Measurements from ENCODE around the gene DSG4.

Gene DSG4

GRCh38 chr18:31410716-31411483, 34.3 kb downstream of the DSG4 start:
- no peak for DNase-seq

- DNase-seq: no peak
These were observed 36.6 kb downstream of the DSG4 start for GRCh38 chr18:31413137-31413536.

GRCh38 chr18:31417850-31418249, 41.3 kb downstream of the DSG4 start:
- no peak for DNase-seq

- no peak for DNase-seq
These were observed 42.9 kb downstream of the DSG4 start for GRCh38 chr18:31419457-31419932.

GRCh38 chr18:31420032-31420431, 43.5 kb downstream of the DSG4 start:
- DNase-seq: no peak

- DNase-seq: no peak
These were observed 43.9 kb downstream of the DSG4 start for GRCh38 chr18:31420524-31420923.

GRCh38 chr18:31424383-31424988, 47.9 kb downstream of the DSG4 start:
- DNase-seq: no peak

GRCh38 chr18:31426021-31426420, 49.4 kb downstream of the DSG4 start:
- no peak for DNase-seq

- no peak for DNase-seq
These were observed 50.4 kb downstream of the DSG4 start for GRCh38 chr18:31426871-31427406.

GRCh38 chr18:31428211-31428610, 51.6 kb downstream of the DSG4 start:
- no peak for DNase-seq

- no peak for DNase-seq
These were observed 53.0 kb downstream of the DSG4 start for GRCh38 chr18:31429623-31430022.

GRCh38 chr18:31430072-31430471, 53.5 kb downstream of the DSG4 start:
- no peak for DNase-seq

GRCh38 chr18:31430554-31430953, 54.0 kb downstream of the DSG4 start:
- no peak for DNase-seq

- DNase-seq: no peak
These were observed 55.7 kb downstream of the DSG4 start for GRCh38 chr18:31432316-31432715.

- DNase-seq: no peak
These were observed 60.2 kb downstream of the DSG4 start for GRCh38 chr18:31436825-31437224.

GRCh38 chr18:31438402-31438801, 61.8 kb downstream of the DSG4 start:
- no peak for DNase-seq

GRCh38 chr18:31439807-31440325, 63.3 kb downstream of the DSG4 start:
- DNase-seq: no peak

GRCh38 chr18:31440787-31441186, 64.2 kb downstream of the DSG4 start:
- no peak for DNase-seq

GRCh38 chr18:31441493-31441892, 64.9 kb downstream of the DSG4 start:
- DNase-seq: no peak

- no peak for DNase-seq
These were observed 67.6 kb downstream of the DSG4 start for GRCh38 chr18:31444142-31444541.

GRCh38 chr18:31445908-31446307, 69.3 kb downstream of the DSG4 start:
- DNase-seq: no peak

- no peak for DNase-seq
These were observed 70.3 kb downstream of the DSG4 start for GRCh38 chr18:31446854-31447253.

- DNase-seq: no peak
These were observed 71.1 kb downstream of the DSG4 start, which contains the start of gene DSG3 for GRCh38 chr18:31447530-31448191. Gene DSG3, plus strand, starts transcription at chr18:31447741. Its CDS starts 137 bp downstream, at chr18:31447878.

Measured in activated T-cell treated with anti-CD3 and anti-CD28 coated beads for 4 hours (primary cell).